DMS79 (cell line): ENCODE measurements around the gene PTPRT.

ENCODE experiments used
- DNase-seq: peaks from one replicate; lab custom pipeline; 2025; lab: John Stamatoyannopoulos, UW

The PTPRT gene

DNA sequence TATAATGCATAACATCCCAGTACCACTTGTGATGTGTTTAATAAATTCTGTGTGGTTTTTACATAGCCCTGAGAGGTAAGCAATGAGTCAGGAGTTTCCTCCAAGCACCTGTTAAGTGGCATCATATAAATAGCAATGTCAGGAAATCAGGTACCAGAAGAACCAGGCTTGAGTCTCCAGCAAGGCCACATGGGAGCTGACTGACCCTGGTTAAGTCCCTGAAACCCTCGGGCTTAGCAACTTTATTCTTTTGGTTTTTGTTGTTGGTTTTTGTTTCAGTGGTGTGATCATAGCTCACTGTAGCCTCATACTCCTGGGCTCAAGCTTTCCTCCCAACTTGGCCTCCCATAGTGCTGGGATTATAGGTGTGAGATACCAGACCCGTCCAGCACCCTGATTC, 70.0 kb downstream of the PTPRT start:
- DNase-seq = no peak

DNA sequence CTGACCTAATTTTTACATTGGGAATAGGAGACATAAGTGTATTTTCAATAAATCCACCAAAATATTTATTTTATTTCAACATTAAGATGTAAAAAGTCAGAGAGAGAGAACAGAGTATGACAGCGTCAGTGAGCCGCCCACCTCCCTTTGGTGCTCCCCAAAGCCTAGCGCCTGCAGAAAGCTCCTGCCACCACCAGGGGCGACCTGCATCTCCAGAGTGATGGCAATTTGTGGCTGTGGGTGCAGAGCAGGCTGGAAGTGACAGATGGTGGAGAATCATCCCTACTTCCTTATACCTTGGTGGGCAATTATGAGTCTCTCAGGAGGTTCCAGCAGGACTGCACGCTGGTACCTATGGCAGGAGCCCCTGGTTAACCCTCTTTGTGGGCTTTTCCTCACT, 87.3 kb downstream of the PTPRT start:
- no peak for DNase-seq

DNA sequence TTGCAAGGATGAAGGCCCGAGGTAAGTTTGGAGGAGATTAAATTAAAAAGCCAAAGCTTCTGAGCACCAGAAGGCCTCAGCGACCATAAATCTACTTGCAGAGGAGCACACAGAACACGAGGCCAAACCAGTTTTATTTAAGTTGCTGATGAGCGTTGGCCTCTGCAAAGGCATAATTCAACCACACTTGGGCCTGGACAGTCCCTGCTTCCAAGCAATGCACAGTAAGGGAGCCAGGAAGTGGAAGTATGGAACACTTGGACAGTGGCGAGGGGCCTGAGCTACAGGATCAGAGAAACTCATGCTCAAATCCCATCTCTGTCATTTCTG, 92.8 kb downstream of the PTPRT start:
- no peak for DNase-seq

DNA sequence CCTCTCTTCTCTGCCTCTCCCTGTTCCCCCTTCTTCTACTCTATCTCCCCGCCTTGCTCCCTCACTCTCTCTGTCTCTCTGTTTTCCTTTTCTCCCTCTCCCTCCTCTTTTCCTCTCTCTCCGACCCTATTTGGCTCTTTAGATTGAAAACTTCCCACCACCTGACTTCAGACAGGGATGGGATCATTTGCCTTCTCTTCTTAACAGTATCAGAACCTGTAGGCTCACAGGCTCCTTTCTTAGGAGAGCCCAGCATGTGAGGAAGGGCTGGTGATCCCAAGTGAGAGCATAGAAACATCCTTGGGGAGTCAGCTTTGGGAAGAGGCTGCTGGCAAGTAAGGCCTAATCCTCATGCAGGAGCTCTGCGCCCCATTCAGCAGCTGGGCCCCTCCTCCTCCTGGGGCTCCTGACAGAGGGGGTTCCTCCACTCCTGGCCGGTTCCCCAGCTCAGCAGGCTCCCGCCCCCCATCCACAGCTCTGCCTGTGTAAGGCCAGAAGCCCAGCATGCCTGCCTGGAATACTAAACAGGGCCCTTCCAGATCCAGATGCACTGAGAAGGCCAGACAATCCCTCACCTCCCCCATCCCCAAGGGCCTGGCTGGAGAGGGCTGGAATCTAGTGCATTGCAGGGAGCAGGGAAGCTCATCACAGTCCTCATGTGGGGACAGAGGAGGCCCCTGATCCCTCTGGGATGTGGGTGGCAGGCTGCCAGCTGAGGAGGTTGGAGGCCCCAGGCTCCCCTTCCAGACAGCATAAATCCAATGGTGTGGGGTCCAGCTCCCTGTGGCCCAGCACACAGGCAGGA, 93.4 kb downstream of the PTPRT start:
- DNase-seq = no peak

DNA sequence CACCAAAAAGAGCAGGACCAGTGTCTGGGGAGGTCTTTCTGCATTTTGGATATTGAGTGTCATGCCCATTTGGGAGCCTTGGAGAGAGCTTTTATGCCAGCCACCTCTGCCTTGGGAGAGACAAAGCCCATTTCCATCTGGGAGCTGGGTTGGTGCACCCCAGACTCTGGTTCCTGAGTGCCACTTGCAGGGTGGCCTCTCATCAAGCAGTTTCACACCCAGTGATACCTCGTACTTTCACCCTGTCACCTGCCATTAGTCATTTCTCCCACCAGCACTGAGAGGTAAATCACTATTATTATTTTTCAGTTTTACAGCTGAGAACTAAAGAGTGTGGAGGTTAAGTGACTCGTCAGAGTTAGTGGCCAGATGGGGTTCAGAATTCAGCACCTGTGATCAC, 94.7 kb downstream of the PTPRT start:
- no peak for DNase-seq

DNA sequence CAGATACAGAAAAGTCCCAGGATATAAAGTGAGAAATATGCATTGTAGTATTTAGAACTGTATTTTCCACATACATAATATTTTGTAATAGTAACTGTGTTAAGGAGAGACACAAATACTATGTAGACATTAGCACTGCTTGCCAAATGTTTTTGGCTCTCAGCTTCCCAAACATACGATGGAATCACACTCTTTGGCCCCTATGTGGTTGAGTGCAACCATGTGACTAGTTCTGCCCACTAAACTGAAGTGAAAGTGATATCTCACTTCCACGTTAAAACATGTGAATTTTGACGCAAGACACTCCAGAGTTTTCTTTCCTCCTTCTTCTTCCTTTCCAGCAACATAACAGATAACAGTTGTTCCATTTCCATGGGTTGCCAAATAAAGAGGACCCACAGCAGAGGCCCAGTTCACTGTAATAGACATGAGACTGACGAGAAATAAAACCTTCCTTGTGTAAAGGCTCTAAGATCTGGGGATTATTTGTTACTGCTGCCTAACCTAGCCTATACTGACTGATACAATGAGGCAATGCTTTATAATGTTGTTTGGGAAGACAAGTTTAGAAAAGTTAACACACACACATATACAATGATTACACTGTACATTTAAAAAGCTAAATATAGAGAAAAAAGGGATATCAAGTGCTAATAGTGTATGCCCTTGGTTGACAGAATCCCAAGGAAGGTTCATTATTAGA, 97.2 kb downstream of the PTPRT start:
- no peak for DNase-seq

DNA sequence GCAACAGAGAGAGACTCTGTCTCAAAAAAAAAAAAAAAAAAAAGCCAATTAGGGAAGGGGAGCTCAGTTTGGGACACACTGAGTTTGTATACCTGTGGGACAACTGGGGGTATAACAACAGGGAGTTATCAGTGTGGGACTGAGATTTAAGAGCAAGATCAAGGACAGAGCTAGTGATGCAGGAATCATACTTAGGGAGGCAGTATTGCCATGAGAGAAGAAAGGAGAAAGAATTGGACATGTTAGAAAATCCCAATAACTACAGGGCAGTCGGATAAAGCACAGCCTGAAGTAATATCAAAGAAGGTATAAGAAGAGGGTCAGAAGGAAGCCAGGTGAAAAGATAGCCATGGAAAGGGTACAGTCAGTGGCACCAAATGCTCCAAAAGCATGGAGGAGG, 121.2 kb downstream of the PTPRT start:
- no peak for DNase-seq

DNA sequence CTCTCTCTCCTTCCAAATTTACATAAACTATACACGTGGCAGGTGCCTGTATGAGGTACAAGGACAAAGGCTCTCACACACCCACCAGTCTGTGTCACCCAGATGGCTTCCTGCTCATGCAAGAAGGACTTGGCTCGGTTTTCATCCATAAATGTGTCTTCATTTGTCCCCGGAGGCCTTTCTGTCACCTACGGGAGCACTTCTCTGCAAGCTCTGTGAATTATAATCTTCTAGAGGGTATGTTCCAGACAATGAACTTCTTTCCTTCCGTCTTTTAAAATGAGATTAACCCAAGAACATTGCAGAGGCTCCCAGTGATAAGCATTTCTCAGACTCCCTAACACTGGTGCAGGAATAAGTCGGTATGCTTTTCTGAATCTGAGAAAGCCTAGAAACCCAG, 123.6 kb downstream of the PTPRT start:
- DNase-seq = no peak

DNA sequence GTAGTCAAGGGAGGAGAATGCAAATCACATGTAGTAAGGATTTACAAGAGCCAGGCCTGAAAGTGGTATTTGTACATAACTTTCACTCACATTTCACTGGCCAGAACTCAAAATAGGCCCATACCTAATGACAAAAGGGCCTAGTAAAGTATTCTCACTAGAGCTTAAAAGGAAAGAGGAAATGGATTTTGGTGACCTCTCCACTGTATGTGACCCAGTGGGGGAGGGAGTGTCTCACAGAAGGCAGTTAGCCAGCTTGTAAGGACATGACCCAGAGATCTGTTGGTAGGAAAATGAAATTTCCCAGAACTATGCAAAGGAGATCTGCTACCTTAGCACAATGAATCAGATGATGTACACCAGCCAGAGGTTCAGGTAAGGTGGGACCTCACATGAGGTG, 124.4 kb downstream of the PTPRT start:
- DNase-seq = no peak

DNA sequence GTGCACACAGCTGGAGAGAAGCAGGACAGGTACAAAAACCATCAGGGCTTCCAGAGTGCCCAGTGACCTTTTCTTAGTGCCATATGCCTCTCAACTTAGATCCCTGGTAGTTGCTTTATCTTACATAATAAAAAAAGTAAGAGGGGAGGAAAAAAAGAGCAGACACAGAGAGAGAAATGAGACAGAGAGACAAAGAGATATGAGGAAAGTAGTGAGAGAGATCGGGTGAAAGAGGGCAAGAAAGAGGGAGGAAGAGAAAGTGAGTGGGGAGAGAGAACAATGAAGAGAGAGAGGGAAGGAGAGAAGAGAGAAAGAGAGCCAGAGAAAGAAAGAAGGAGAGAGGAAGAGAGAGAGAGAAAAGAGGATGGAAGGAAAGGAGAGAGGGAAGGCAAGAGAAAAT, 131.6 kb downstream of the PTPRT start:
- no peak for DNase-seq

DNA sequence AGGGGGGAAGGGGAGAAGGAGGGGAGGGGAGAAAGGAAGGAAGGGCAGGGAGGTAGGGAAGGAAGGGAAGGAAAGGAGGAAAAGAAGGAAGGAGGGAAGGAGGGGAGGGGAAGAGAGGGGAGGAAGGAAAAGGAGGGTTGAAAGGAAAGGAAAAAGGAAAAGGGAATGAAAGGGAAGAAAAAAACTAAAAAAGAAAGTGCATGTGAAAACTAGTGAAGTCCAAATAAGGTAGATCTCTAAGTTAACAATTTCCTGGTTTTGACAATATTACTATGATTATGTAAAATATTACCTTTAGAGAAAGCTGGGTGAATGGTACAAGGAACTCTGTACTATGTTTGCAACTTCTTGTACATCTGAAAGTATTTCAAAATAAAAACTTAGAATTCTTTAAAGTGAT, 132.4 kb downstream of the PTPRT start:
- no peak for DNase-seq

DNA sequence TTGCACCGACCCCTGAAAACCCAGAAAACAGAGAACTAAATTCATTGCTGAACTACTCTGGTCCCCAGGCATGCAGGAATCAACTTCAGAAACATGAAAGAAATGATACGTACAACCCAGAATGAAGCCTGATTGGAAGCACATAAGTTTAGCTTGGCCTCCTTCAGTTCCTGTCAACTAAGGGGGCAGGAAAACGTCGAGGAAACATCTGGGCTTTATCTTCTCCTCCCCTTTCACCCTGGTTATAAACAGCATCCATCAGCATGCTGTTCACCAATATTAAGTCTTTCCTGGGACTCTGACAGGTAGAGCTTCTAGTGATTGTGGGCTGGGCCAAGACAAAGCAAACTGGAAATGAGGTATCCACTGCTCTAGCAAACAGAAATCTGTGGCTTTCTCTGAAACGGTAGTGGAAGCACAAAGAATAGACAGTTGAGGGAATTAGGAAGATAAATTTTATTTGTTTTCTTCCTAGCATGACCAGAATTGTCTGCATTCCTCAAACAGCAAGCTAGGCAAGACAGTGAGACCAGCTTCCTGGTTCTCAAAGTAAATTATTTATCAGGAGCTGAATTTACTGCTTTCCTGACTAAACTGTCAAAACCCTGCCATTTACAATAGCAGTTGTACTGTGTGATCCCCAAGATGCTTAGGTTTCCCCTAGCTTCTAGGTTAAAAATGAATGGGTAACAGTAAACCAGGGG, 134.4 kb downstream of the PTPRT start:
- no peak for DNase-seq

DNA sequence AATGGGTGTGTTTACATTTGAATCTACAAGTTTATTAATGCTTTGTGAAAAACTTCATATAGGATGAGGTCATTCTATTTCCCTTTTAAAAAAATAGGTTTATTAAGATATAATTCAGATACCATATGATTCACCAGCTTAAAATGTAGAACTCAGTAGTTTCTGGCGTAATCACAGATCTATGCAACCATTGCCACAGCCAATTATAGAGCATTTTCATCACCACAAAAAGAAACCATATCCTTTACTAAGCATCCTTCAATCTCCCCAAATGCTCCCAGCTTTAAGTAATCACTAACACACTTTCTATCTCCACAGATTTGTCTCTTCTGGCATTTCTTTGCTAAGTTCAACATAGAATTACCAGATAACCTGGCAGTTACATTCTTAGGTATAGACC, 137.2 kb downstream of the PTPRT start:
- DNase-seq = no peak

DNA sequence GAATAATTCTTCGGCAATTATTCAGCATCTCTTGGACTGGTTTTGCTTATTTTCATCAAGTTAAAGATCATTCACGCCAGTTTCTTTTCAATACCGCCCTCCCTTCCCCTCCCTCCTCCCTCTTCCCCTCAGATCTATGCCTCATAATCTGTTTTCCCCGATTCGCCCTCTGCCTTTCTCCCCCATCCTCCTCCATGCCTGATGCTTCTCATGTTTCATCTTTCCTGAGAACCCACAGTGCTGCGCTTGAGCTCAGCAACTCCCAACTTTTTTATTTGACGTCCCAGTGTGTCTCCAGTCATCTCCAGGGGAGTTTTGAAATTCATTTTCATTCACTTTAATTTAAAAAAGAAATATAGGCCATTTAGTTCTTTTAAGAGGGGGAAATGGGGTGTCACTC, 142.7 kb downstream of the PTPRT start:
- DNase-seq = no peak

DNA sequence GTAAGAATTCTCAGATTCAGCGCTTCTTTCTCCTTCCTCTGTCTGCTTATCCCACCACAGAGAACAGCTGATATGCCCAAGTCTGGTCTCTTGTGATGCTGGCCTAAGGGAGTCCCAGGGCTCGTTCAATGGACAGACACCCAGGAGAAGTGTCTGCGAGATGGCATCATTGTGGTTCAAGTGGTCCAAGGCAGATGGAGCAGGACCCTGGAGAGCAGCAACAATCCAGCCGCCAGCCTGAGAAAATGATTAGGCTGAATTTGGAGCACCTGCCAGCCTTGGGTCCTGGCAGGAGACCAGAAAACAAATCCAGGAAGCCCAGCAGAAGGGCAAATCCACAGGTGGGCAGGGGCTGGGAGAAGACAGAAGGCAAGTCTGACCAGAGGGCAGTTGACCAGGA, 145.8 kb downstream of the PTPRT start:
- no peak for DNase-seq

DNA sequence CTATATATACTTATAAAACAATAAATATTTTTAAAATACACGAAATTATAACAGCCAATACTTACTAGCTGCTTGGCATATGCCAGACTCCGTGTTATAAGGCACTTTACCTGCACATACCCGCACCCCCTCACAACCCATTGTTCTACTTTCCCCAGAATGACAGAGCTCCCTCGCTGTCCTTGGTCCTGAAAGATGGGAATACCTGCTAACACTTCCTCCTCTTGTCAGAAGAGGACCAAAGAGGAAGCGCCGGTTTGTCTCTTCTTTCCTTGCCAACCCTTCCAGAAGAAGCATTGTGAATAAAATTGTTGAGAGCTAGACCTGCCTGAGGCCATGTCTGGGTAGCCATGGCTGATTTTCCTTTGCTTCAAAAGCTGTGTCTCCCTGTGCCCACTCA, 149.3 kb downstream of the PTPRT start:
- no peak for DNase-seq

DNA sequence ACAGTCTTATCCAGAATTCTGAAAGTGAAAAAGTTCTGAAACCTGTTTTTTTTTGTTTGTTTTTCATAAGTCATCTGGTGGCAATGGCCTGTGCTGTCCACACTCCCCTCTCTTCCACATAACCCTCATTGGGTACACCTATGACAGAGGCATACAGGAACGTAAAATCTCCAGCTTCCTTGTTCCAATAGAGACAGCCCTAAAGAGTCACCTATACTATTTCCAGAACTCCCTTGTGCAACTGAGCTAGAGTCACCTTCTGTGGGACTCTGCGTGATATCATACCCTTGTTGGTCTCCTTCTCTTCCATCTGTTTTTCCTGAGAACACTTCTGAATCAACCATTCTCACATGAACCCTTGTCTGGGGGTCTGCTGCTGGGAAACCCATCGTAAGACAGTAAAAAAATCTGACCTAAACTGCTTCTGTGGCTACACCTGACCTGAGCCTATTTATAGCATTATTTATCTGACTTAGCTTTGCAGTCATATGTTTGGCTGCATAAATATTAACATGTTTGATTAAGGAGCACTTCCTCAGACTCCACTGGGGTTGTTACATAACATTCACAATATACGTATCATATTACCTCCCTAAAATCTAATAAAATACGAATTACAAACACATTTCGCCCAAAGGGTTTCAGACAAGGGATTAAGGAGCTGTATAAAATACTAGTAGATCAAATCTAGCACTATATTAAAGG, 151.9 kb downstream of the PTPRT start:
- no peak for DNase-seq

DNA sequence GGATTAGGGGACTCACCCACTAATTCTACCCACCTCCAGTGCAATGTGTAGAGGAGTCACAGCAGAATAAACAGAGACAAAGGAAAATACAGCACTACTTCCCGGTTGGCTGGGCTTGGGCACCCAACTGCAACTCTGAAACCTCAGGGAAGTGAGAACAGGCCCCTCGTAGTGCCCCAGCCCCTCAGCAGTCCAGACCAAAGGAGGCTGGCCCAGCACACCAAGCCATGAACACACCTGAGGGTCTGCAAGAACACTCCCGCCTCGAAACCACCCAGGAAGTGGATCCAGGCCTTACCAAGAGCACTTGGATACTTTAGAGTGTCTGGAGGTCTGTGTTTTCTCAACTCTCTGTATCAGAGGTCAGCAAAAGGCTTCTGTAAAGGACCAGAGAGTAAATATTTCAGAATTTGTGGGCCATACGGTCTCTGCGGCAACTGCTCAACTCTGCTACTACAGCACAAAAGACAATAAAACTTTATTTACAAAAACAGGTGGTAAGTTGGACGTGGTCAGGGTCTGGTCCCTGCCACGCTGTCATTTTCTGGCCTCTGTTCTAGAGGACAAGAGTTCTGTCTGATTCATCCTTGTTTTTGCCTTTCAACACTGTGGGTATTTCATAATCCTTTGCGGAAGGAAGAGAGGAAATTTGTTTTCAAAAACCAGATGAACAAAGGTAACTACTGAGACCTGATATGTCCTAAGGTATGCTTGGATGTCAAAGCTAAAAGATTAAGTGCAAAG, 154.6 kb downstream of the PTPRT start:
- DNase-seq = no peak

DNA sequence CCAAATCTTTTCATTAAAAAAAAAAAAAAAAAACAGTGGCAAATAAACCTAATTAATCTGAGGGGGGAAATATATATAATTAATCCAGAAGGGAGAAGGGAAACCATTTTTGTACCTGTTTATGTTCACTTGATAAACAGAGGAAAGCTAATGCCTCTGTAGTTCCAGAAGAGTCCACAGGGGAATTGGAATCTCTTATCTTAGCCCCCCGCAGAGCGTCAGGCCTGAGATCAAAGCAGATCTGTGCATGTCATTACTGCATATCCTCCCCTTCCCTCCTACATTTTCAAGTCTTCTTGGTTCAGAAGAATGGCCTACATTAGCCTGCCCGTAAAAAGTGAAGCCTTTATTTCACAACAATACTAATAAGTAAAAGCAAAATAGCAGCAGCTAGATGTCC, 157.2 kb downstream of the PTPRT start:
- DNase-seq = no peak

DNA sequence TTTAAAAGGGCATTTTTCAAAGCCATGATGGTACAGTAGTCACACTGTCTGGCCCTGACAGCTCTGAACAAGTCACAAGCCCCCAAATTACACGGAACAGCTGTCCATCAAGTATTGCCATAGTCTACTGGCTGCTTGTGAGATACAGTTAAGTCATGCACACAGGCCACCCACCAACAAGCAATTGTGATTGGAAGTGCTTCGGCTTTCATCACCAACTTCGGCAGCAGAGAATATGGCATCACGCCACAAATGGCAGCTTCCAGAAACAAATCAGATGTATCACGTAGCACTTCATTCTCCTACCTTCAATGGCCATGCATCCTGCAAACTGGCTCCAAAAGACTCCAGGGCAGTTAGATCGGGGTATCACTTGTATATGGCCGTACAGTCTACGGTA, 160.5 kb downstream of the PTPRT start:
- no peak for DNase-seq

DNA sequence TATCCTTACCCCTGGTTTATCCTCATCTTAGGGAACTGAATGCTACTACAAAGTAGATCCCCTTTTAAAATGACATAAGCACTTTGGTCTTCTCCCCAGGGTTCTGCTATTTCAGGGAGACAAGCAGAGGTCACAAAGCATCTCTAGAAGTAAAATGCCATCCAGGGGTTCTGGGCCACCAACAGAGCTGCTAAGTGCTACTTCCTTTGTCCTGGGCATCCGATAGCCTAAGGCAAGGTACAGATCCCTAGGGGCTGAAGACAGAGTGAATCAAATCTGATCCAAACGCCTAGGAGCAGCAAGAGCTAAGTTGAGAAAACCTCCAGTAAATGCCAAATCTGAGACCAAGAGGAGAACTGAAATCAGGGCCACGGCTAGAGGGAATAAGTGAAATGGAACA, 161.2 kb downstream of the PTPRT start:
- DNase-seq = no peak

DNA sequence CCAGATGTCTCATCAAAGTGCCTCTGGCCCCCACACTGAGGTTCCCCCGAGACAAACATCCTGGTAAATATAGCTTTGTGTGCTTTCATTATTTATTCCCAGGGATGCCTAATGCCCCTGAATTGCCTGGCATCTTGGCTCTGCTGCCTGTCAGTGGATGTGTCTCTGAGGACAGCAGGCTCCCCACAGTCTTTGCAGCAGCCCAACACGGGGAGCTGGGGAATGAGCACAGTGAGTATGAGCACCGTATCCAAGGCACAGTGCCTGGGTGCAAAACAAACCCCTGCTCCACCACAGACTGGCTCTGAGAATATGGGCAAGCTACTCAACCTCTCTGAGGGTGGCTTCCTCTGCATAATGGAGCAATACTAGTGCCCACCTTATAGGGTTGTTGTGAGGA, 165.9 kb downstream of the PTPRT start:
- no peak for DNase-seq
